ENCODE data around the gene SKI. TPM values are rescaled to one million over a fixed set of nuclear protein-coding genes. Genes with fewer than 3 reads are reported as not detected.

Gene SKI
- total and polyA plus RNA-seq, 2 of the 8 experiments (the other 6 are each of a cell fraction or from before 2014, with no cell fraction given), result 8.3 to 87.6 TPM

DNA sequence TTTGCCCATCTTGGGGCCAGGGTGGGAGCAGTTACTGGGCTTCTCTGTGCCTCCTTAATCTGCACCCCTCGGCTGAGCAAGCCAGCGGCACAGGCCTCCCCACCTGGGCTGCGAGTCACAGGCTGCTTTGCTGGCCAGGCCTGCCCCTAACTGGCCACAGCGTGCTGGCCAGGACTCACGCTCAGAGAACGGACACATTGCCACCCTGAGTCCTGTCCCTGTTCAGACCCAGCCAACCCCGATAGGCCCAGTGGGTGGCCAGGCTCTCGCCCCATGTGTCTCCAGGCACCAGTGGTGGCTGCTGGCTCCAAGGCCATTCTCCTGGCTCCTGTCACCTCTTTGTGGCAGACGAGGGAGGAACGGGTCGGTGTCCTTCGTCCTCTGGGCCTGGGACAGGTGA is 101.9 kb downstream of the SKI start:
- H3K56ac ChIP-seq (replicated peaks; ENCODE audit: insufficient read length, low read depth, low read length), result no peak overlapping the region
- 92% methylated on average over 11 of the region's 12 CpGs; no CpG with 5 or more reads in 1 of the 2 experiments for WGBS, 2 experiments (ENCODE audit: extremely low coverage in 1 of 2, insufficient coverage in 1 of 2, insufficient read length in 1 of 2, insufficient replicate concordance in 2 of 2, low coverage in 1 of 2, low lambda C conversion rate in 2 of 2, missing lambda C conversion rate in 1 of 2)
- CTCF ChIA-PET (ENCODE audit: partially characterized antibody), result interaction anchor here (1.0 to 1.5 kb wide), 2 partner anchors 92 to 191 kb away, joined by 3 read pairs; no protein-coding TSS in a partner anchor

More for the DNA sequence above, 101.9 kb downstream of the SKI start:
- no peak for DNase-seq (ENCODE audit: low read depth in 1 of 2, low spot score in 2 of 2)
- no peak overlapping the region for H4K91ac ChIP-seq (replicated peaks; ENCODE audit: insufficient read length, low read length)
- no peak overlapping the region for H3K4ac ChIP-seq (replicated peaks; ENCODE audit: insufficient read length, low read depth, low read length)
- H2BK12ac ChIP-seq (ENCODE audit: low read depth, low read length), result no peak overlapping the region
- H3K4me1 ChIP-seq (replicated peaks in 1 of 4; ENCODE audit: control insufficient read depth in 3 of 4, insufficient read depth in 4 of 4, low read length in 3 of 4), result no peaks in the 10 kb centered on the region
- no peaks in the 10 kb centered on the region for H4K20me1 ChIP-seq (replicated peaks in 1 of 2; ENCODE audit: control insufficient read depth in 1 of 2, insufficient read depth in 2 of 2, low read length in 2 of 2)
- no peak overlapping the region for H2BK15ac ChIP-seq (ENCODE audit: low read length)
- H2BK5ac ChIP-seq (ENCODE audit: low read depth, low read length), result no peak overlapping the region; the same call in 1 of the 2 replicates
- no peak overlapping the region for H2AK5ac ChIP-seq (ENCODE audit: low read depth, low read length)
- H3K36me3 ChIP-seq (ENCODE audit: control insufficient read depth in 2 of 4, insufficient read depth in 4 of 4, low read length in 3 of 4), result no peaks in the 10 kb centered on the region
- no peaks in the 10 kb centered on the region for H3K79me1 ChIP-seq (ENCODE audit: low read depth, low read length)
- no peaks in the 10 kb centered on the region for H3K79me2 ChIP-seq (ENCODE audit: control insufficient read depth in 1 of 2, insufficient read depth in 2 of 2, low read length in 2 of 2)
- H2BK20ac ChIP-seq (ENCODE audit: low read length), result no peak overlapping the region
- no peak for FAIRE-seq
- no peaks in the 10 kb centered on the region for H3K27me3 ChIP-seq (replicated peaks in 1 of 4; ENCODE audit: control insufficient read depth in 3 of 4, extremely low read depth in 1 of 4, insufficient read depth in 3 of 4, low read length in 3 of 4)
- no peak overlapping the region for H3K4me3 ChIP-seq (ENCODE audit: extremely low read depth in 1 of 4, insufficient read depth in 2 of 4, low read depth in 3 of 4, low read length in 4 of 4)
- H4K5ac ChIP-seq (ENCODE audit: insufficient read length, low read depth, low read length), result no peak overlapping the region
- POLR2A ChIA-PET (ENCODE audit: partially characterized antibody), result no interaction called here
- no peak overlapping the region for H3K23ac ChIP-seq (ENCODE audit: insufficient read length)
- H3K14ac ChIP-seq (ENCODE audit: insufficient read length), result no peak overlapping the region
- H3K27ac ChIP-seq (ENCODE audit: low read depth, low read length), result no peak overlapping the region
- TF ChIP-seq GTF2F1 (IDR thresholded peaks at IDR 0.05; ENCODE audit: borderline replicate concordance, low read depth, low read length) (no peak), RNF2 (IDR thresholded peaks at IDR 0.05; ENCODE audit: borderline replicate concordance, low read depth, low read length, missing control alignments, poor library complexity, severe bottlenecking) (no peak), EGR1 (IDR thresholded peaks at IDR 0.05; ENCODE audit: borderline replicate concordance, low read depth, low read length) (no peak), KDM4A (IDR thresholded peaks at IDR 0.05; ENCODE audit: low read depth, low read length, severe bottlenecking) (no peak), RBBP5 (IDR thresholded peaks at IDR 0.05; ENCODE audit: borderline replicate concordance, low read depth, low read length) (no peak), POLR2A (IDR thresholded peaks at IDR 0.05; ENCODE audit: control extremely low read depth in 1 of 2, low read depth in 2 of 2, low read length in 2 of 2) (no peak), NRF1 (IDR thresholded peaks at IDR 0.05; ENCODE audit: low read depth, low read length) (no peak), CEBPB (IDR thresholded peaks at IDR 0.05; ENCODE audit: low read depth, low read length) (no peak), TAF7 (optimal IDR thresholded peaks at IDR 0.05; ENCODE audit: borderline replicate concordance, low read depth, low read length) (no peak), TCF12 (IDR thresholded peaks at IDR 0.05; ENCODE audit: low read depth, low read length) (no peak), BACH1 (IDR thresholded peaks at IDR 0.05; ENCODE audit: low read length) (no peak), POLR2AphosphoS5 (IDR thresholded peaks at IDR 0.05; ENCODE audit: low read depth, low read length) (no peak), GABPA (IDR thresholded peaks at IDR 0.05; ENCODE audit: borderline replicate concordance, insufficient read depth, low read length) (no peak)
- H3K18ac ChIP-seq (ENCODE audit: extremely low read depth, low read length), result no peak overlapping the region
- H3K9ac ChIP-seq (replicated peaks in 1 of 4; ENCODE audit: extremely low read depth in 1 of 4, low read depth in 3 of 4, low read length in 3 of 4), result no peak overlapping the region
- no peak overlapping the region for H2BK120ac ChIP-seq (replicated peaks; ENCODE audit: low read depth, low read length)
- H3K4me2 ChIP-seq (ENCODE audit: insufficient read depth in 1 of 2, low read depth in 2 of 2, low read length in 2 of 2), result no peak overlapping the region
- 0 out of 2 replicates have a peak overlapping the region, but pooled peaks have one; percentile 38 for H4K8ac ChIP-seq (ENCODE audit: extremely low read depth, insufficient read depth, low read length)
- H3K9me3 ChIP-seq (ENCODE audit: insufficient read depth in 2 of 2, low read depth in 1 of 2, low read length in 1 of 2), result peaks cover 9 to 24% of the 10 kb centered on the region in 2 experiments; a peak in 3 of 4 replicates
- no peak overlapping the region for H2AFZ ChIP-seq (ENCODE audit: low read length)
- no peaks in the 10 kb centered on the region; the same call in 1 of the 2 replicates for H3K23me2 ChIP-seq (ENCODE audit: low read depth, low read length)

Measured in H1 (cell line).